K562 (cell line): ENCODE results near the gene POLR2L. TPM values are rescaled to one million over a fixed set of nuclear protein-coding genes. Genes with fewer than 3 reads are reported as not detected.
A peak's percentile ranks its signal among the peaks of the same experiment; 100 is the strongest.

ENCODE experiments used
- ATAC-seq: fragments of 200-7000 bp; cut with Tn5 transposase; 3 replicates; pipeline ENCODE4 v1.9.1; 2020; ENCODE audit warnings: moderate library complexity
- BruUV-seq: library from RNA; stranded (reverse); fragments of 400-500 nt; replicated peaks from 2 replicates; lab custom pipeline; 2021; lab: Mats Ljungman, UMichigan
- CTCF ChIA-PET: fragments of 300-600 bp; formaldehyde crosslinking; extraction: SDS; loops from one replicate; lab custom pipeline; 2021; ENCODE audit warnings: low intra/inter-chr PET ratio; lab: Yijun Ruan, JAX
- POLR2A ChIA-PET: fragments of 300-600, 350-650 bp; sonication (Branson Sonifier 250); formaldehyde crosslinking; extraction: SDS; loops from one replicate; lab custom pipeline; 2021; ENCODE audit warnings: antibody characterized with exemption, inconsistent platforms; lab: Yijun Ruan, JAX
- DNase-seq, 4 experiments: peaks; one replicate each; pipeline versions ENCODE4 v3.0.0 to v3.0.0-alpha.2; 2011 to 2018; ENCODE audit warnings: low spot score in 3 of 4, mixed read lengths in 3 of 4; ENCODE audit errors: extremely low read depth in 1 of 4
- FAIRE-seq: peaks from 2 replicates; lab custom pipeline; 2011; peaks lifted over from hg19 to GRCh38; lab: Jason Lieb, UNC
- H2AFZ ChIP-seq: 2 replicates; pipeline ENCODE4 v1.6.0; 2011; ENCODE audit warnings: low read depth, low read length, control low read depth, inconsistent platforms
- H3K27ac ChIP-seq: fragments of 200-600 bp; 3 replicates; pipeline ENCODE4 v1.8.0; 2011; ENCODE audit warnings: low read depth, mild to moderate bottlenecking, control low read depth, inconsistent platforms, low read length, moderate library complexity, mixed read lengths; ENCODE audit errors: extremely low read depth
- H3K27me3 ChIP-seq, 2 experiments: fragments of 300-600 bp in 1 of 2; 2 replicates in 1 of 2; 3 replicates in 1 of 2; pipeline versions ENCODE4 v1.6.0 to v1.8.0; 2011; ENCODE audit warnings: inconsistent platforms in 2 of 2, low read length in 2 of 2, mild to moderate bottlenecking in 1 of 2, mixed read lengths in 1 of 2, moderate library complexity in 1 of 2; ENCODE audit not compliant: control insufficient read depth in 2 of 2, insufficient read depth in 2 of 2
- H3K36me3 ChIP-seq: fragments of 300-600 bp; 3 replicates; pipeline ENCODE4 v1.8.0; 2011; ENCODE audit warnings: mild to moderate bottlenecking, low read length, inconsistent platforms; ENCODE audit not compliant: control insufficient read depth, insufficient read depth
- H3K4me1 ChIP-seq, 2 experiments: fragments of 200-600 bp in 1 of 2; replicated peaks in 1 of 2; 2 replicates in 1 of 2; 3 replicates in 1 of 2; pipeline versions ENCODE4 v1.5.1 to v1.8.0; 2011; ENCODE audit warnings: inconsistent platforms in 2 of 2, low read length in 2 of 2, mild to moderate bottlenecking in 1 of 2, mixed read lengths in 1 of 2, moderate library complexity in 1 of 2; ENCODE audit not compliant: control insufficient read depth in 2 of 2, insufficient read depth in 2 of 2
- H3K4me2 ChIP-seq: 2 replicates; pipeline ENCODE4 v1.6.1; 2011; ENCODE audit warnings: low read length, control low read depth, inconsistent platforms, mixed read lengths; ENCODE audit not compliant: insufficient read depth
- H3K4me3 ChIP-seq: fragments of 200-600 bp; sonication (generic), shearing (Covaris generic); 2 replicates; pipeline ENCODE4 v1.5.1; 2016; ENCODE audit warnings: control low read depth, inconsistent platforms
- H3K79me2 ChIP-seq: fragments of 200-600 bp; 3 replicates; pipeline ENCODE4 v1.8.0; 2011; ENCODE audit warnings: low read length, inconsistent platforms; ENCODE audit not compliant: control insufficient read depth, insufficient read depth
- H3K9ac ChIP-seq, 2 experiments: 2 replicates each; pipeline versions ENCODE4 v1.6.0 to v1.6.1; 2011; ENCODE audit warnings: low read depth in 2 of 2, low read length in 2 of 2, control low read depth in 1 of 2, inconsistent platforms in 1 of 2, mild to moderate bottlenecking in 1 of 2, mixed read lengths in 1 of 2; ENCODE audit not compliant: insufficient read depth in 1 of 2
- H3K9me1 ChIP-seq: one replicate; pipeline ENCODE4 v1.6.0; 2011; ENCODE audit warnings: inconsistent platforms, mild to moderate bottlenecking, low read length, moderate library complexity; ENCODE audit not compliant: control insufficient read depth, insufficient read depth
- H3K9me3 ChIP-seq: replicated peaks from 2 replicates; pipeline ENCODE4 v1.5.1; 2011; ENCODE audit warnings: low read depth, low read length, inconsistent platforms; ENCODE audit not compliant: control insufficient read depth, insufficient read depth
- H4K20me1 ChIP-seq: replicated peaks from 2 replicates; pipeline ENCODE4 v1.6.1; 2011; ENCODE audit warnings: low read length, inconsistent platforms, mixed read lengths; ENCODE audit not compliant: control insufficient read depth, insufficient read depth
- BACH1 ChIP-seq: fragments of 200-800 bp; sonication (Bioruptor generic); IDR thresholded peaks from 2 replicates; pipeline ENCODE4 v1.6.1; 2016; ENCODE audit warnings: missing genetic modification characterization, missing compliant biosample characterization
- DMBX1 ChIP-seq: fragments of 250-450 bp; sonication (Bioruptor Pico); IDR thresholded peaks from 2 replicates; pipeline ENCODE4 v1.8.0; 2022; ENCODE audit warnings: inconsistent platforms, mild to moderate bottlenecking, moderate library complexity, borderline replicate concordance
- HNRNPL ChIP-seq: fragments of 200-400 bp; formaldehyde crosslinking; IDR thresholded peaks from 2 replicates; pipeline ENCODE4 v1.6.1; 2017; ENCODE audit warnings: low read depth, mild to moderate bottlenecking, low read length
- ILK ChIP-seq: fragments of 450-650 bp; IDR thresholded peaks from 2 replicates; pipeline ENCODE4 v1.6.1; 2016; ENCODE audit warnings: missing genetic modification characterization, low read depth, mild to moderate bottlenecking, missing compliant biosample characterization, moderate library complexity, borderline replicate concordance
- POLR2A ChIP-seq: fragments of 450-650 bp; conservative IDR thresholded peaks from 2 replicates; pipeline ENCODE4 v1.6.1; 2016
- RBFOX2 ChIP-seq: fragments of 200-400 bp; formaldehyde crosslinking; IDR thresholded peaks from 2 replicates; pipeline ENCODE4 v1.6.1; 2017; ENCODE audit warnings: low read depth, mild to moderate bottlenecking, low read length, moderate library complexity
- WGBS: fragments of 100-300 bp; shearing (Covaris generic); methylation state at CpG from one replicate; pipeline ENCODE4 v1.1.6; 2016; ENCODE audit warnings: low coverage, mixed read lengths; ENCODE audit not compliant: insufficient coverage; ENCODE audit errors: missing lambda C conversion rate; 5-methylcytosine and 5-hydroxymethylcytosine counted together
- in situ Hi-C: fragments of 300-500 bp; cut with MboI; formaldehyde crosslinking; loops from 4 replicates; pipeline ENCODE4 v1.15.0; 2018; ENCODE audit warnings: inconsistent platforms, mixed read lengths
- intact Hi-C: fragments of 100-400 bp; cut with micrococcal nuclease; formaldehyde crosslinking; loops from 2 replicates; pipeline ENCODE4 v1.14.2; 2022
- polyA plus RNA-seq, 8 experiments: library from polyadenylated mRNA; depleted of rRNA in 4 of 8; stranded (reverse) in 5 of 8; unstranded in 3 of 8; fragments of >200 nt; fragmentation: Nextera tagmentation in 2 of 8; fragmentation: Illumina TruSeq in 1 of 8; extraction: Ambion mirVana in 2 of 8; extraction: Trizol in 1 of 8; gene quantifications; 2 replicates each; pipeline versions ENCODE4 v1.2.1 to v1.2.3, GENCODE V29; 2011 to 2014; ENCODE audit warnings: inconsistent platforms in 1 of 8, missing spikeins in 1 of 8
- total RNA-seq, 7 experiments: library from RNA; depleted of rRNA in 6 of 7; stranded (reverse); fragments of >200 nt in 6 of 7; fragmentation: Illumina TruSeq in 2 of 7; extraction: Trizol in 2 of 7; gene quantifications; 2 replicates each; pipeline versions ENCODE4 v1.2.1 to v1.2.3, GENCODE V29; 2011 to 2021; ENCODE audit warnings: low replicate concordance in 1 of 7
- TF ChIP-seq, protein P1 (sequence below): sonication (generic); formaldehyde crosslinking; IDR thresholded peaks from 2 replicates; pipeline ENCODE4 v1.8.0; 2023; ENCODE audit warnings: missing genetic modification reagents, mild to moderate bottlenecking, borderline replicate concordance

The POLR2L gene
- total and polyA plus RNA-seq, 9 of the 15 experiments (the other 6 are each of a cell fraction or from before 2014, with no cell fraction given), result 38.3 to 688 (median 108) TPM

DNA sequence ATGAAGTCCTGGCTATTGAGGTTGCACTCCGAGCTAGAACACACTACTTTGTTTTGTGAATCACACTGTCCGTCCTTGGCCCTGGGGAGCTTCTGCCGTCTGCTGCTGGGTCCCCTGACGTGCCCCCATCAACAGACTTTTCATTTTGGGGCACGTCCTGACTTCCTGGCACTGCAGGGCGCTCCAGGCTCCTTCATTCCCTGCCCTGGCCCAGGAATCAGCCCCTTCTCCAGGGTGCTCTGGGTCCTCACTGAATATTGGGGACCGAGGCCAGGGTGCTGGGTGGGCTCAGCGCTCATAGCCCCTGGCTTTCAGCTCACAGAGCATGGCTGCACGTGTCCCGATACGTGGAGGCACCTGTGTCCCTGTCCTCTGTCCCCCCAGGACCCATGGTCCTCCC is 22.6 kb upstream of the POLR2L start:
- H3K4me1 ChIP-seq, result peaks cover 8 to 96% of the 10 kb centered on the region in 2 experiments
- WGBS, result 57% methylated on average over 9 of the region's 11 CpGs
- POLR2A ChIA-PET, result interaction anchor here (0.7 kb wide), 1 partner anchor 625 kb away, joined by 6 read pairs; no protein-coding TSS in a partner anchor

DNA sequence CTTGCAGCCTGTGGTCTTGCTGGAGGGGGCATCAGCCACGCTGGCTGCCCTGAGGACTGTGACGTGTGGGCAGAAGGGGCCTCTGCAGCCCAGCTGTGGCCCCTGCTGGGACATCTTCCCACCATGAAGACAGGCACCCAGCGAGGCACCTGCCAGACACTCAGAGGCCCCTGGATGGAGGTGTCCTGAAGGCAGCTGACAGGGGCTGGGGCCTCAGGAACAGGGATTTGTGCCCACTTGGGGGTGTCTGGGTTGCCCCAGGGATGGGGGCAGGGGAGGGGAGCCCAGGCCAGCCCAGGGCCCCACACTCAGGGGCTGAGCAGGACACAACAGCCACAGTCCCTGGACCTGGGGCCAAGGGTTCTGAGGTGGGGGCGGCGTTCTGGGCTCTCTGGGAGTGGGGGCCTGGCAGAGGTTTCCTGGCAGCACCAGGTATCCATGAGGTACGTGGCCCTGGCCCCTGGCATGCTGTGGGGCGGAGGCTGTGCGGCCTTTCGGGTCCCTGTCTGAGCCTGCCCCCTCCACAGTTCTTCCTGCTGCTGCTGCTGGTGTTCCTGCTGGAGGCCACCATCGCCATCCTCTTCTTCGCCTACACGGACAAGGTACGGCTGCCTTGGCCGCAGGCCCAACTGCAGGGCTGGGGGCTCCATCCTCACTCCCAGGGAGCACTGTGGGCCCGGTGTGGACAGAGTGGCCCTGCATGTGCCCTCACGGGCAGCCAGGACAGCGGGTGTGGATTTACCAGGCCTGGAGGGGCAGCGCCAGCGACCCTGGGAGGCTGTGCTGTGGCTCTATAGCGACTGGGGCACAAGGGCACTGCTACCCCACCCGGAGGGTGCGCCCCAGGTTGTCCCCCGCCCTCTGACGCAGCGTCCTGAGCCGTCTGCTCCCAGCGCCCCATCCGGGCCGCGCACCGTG is 21.8 kb upstream of the POLR2L start:
- in situ Hi-C loops, result no loop called here
- no peak overlapping the region for H3K27ac ChIP-seq
- TF ChIP-seq HNRNPL (peak; percentile 48; the same call in 1 of the 2 replicates), BACH1 (tag) (no peak), POLR2A (peak; percentile 11)
- TF ChIP-seq, protein P1, sequence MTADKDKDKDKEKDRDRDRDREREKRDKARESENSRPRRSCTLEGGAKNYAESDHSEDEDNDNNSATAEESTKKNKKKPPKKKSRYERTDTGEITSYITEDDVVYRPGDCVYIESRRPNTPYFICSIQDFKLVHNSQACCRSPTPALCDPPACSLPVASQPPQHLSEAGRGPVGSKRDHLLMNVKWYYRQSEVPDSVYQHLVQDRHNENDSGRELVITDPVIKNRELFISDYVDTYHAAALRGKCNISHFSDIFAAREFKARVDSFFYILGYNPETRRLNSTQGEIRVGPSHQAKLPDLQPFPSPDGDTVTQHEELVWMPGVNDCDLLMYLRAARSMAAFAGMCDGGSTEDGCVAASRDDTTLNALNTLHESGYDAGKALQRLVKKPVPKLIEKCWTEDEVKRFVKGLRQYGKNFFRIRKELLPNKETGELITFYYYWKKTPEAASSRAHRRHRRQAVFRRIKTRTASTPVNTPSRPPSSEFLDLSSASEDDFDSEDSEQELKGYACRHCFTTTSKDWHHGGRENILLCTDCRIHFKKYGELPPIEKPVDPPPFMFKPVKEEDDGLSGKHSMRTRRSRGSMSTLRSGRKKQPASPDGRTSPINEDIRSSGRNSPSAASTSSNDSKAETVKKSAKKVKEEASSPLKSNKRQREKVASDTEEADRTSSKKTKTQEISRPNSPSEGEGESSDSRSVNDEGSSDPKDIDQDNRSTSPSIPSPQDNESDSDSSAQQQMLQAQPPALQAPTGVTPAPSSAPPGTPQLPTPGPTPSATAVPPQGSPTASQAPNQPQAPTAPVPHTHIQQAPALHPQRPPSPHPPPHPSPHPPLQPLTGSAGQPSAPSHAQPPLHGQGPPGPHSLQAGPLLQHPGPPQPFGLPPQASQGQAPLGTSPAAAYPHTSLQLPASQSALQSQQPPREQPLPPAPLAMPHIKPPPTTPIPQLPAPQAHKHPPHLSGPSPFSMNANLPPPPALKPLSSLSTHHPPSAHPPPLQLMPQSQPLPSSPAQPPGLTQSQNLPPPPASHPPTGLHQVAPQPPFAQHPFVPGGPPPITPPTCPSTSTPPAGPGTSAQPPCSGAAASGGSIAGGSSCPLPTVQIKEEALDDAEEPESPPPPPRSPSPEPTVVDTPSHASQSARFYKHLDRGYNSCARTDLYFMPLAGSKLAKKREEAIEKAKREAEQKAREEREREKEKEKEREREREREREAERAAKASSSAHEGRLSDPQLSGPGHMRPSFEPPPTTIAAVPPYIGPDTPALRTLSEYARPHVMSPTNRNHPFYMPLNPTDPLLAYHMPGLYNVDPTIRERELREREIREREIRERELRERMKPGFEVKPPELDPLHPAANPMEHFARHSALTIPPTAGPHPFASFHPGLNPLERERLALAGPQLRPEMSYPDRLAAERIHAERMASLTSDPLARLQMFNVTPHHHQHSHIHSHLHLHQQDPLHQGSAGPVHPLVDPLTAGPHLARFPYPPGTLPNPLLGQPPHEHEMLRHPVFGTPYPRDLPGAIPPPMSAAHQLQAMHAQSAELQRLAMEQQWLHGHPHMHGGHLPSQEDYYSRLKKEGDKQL (CRISPR knock-in tag), result no peak

More for the DNA sequence above, 22.6 kb upstream of the POLR2L start:
- BruUV-seq, result no TSS peak
- DNase-seq, result no peak
- Histone ChIP-seq H3K9ac (no peak overlapping the region), H3K4me2 (no peak overlapping the region), H3K27me3 (no peaks in the 10 kb centered on the region), H3K79me2 (no peaks in the 10 kb centered on the region), H3K27ac (no peak overlapping the region), H3K9me1 (peaks cover 5% of the 10 kb centered on the region), H2AFZ (no peak overlapping the region), H3K36me3 (peaks cover 17% of the 10 kb centered on the region; the same call in 1 of the 3 replicates), H4K20me1 (peaks cover 21% of the 10 kb centered on the region), H3K4me3 (no peak overlapping the region), H3K9me3 (no peaks in the 10 kb centered on the region)
- FAIRE-seq, result no peak
- TF ChIP-seq ILK (tag), result no peak
- TF ChIP-seq RBFOX2, result 0 out of 2 replicates have a peak, but pooled peaks have one; percentile 5
- TF ChIP-seq DMBX1 (CRISPR knock-in tag), result no peak
- intact Hi-C loops, result no loop called here
- CTCF ChIA-PET, result no interaction called here
- ATAC-seq, result no peak
- in situ Hi-C loops, result no loop called here

More for the DNA sequence above, 21.8 kb upstream of the POLR2L start:
- intact Hi-C loops, result no loop called here
- FAIRE-seq, result no peak
- Histone ChIP-seq H3K27me3 (no peaks in the 10 kb centered on the region), H3K36me3 (peaks cover 11% of the 10 kb centered on the region; the same call in 1 of the 3 replicates), H3K9ac (peak overlapping the region in 1 of 2 experiments; percentile 28; a peak in 1 of 4 replicates), H2AFZ (no peak overlapping the region), H3K9me1 (peaks cover 5% of the 10 kb centered on the region), H3K4me1 (peaks cover 14 to 96% of the 10 kb centered on the region in 2 experiments), H4K20me1 (peaks cover 21% of the 10 kb centered on the region), H3K4me2 (no peak overlapping the region), H3K9me3 (no peaks in the 10 kb centered on the region), H3K79me2 (no peaks in the 10 kb centered on the region), H3K4me3 (no peak overlapping the region)
- POLR2A ChIA-PET, result interaction anchor here (0.7 to 1.0 kb wide), 2 partner anchors 8 to 625 kb away, joined by 3 to 6 read pairs; no protein-coding TSS in a partner anchor
- ATAC-seq, result no peak
- no TSS peak for BruUV-seq
- CTCF ChIA-PET, result no interaction called here
- no peak for DNase-seq
- WGBS, result 79% methylated on average over 20 of the region's 31 CpGs
